Esophagus (tissue), 2 donors: ENCODE measurements around the gene SLC25A39. TPM values are rescaled to one million over a fixed set of nuclear protein-coding genes. Genes with fewer than 3 reads are reported as not detected.
A peak's percentile ranks its signal among the peaks of the same experiment; 100 is the strongest.

Experiments
- H3K27ac ChIP-seq, 2 donors: one replicate each; pipeline ENCODE4 v1.5.1; 2013; ENCODE audit warnings: low read depth in 2 of 2, mild to moderate bottlenecking in 2 of 2, inconsistent platforms in 1 of 2, low read length in 1 of 2, moderate library complexity in 1 of 2
- H3K27me3 ChIP-seq, 2 donors: one replicate each; pipeline ENCODE4 v1.6.1; 2013; ENCODE audit warnings: low read length in 2 of 2, control low read depth in 1 of 2, mild to moderate bottlenecking in 1 of 2; ENCODE audit not compliant: insufficient read depth in 2 of 2, control insufficient read depth in 1 of 2
- H3K36me3 ChIP-seq, 2 donors: one replicate each; pipeline ENCODE4 v1.6.1; 2013; ENCODE audit warnings: low read length in 1 of 2; ENCODE audit not compliant: control insufficient read depth in 2 of 2, insufficient read depth in 2 of 2
- H3K4me1 ChIP-seq, 2 donors: one replicate each; pipeline ENCODE4 v1.6.1; 2013; ENCODE audit warnings: low read length in 1 of 2; ENCODE audit not compliant: control insufficient read depth in 2 of 2, insufficient read depth in 2 of 2
- H3K4me3 ChIP-seq, 2 donors: one replicate each; pipeline ENCODE4 v1.5.1; 2013; ENCODE audit warnings: low read length in 2 of 2, mild to moderate bottlenecking in 2 of 2, low read depth in 1 of 2, moderate library complexity in 1 of 2
- H3K9me3 ChIP-seq, 2 donors: one replicate each; pipeline ENCODE4 v1.6.1; 2013; ENCODE audit warnings: mild to moderate bottlenecking in 2 of 2, low read depth in 1 of 2, low read length in 1 of 2, moderate library complexity in 1 of 2; ENCODE audit not compliant: control insufficient read depth in 2 of 2, insufficient read depth in 1 of 2
- WGBS, 2 donors: extraction: QIAGEN DNeasy Blood & Tissue Kit; methylation state at CpG; one replicate each; pipeline ENCODE4 v1.1.7; 2013; 5-methylcytosine and 5-hydroxymethylcytosine counted together
- polyA plus RNA-seq, 2 donors: library from polyadenylated mRNA; stranded (reverse); fragments of 200-250 nt; gene quantifications; one replicate each; pipeline ENCODE4 v1.2.3, GENCODE V29; 2013
- donor health status: healthy with polysubstance abuse.
- donor health status: Bipolar disorder and iron deficiency.

The SLC25A39 gene
- polyA plus RNA-seq, 2 donors: 132 to 138 TPM

DNA sequence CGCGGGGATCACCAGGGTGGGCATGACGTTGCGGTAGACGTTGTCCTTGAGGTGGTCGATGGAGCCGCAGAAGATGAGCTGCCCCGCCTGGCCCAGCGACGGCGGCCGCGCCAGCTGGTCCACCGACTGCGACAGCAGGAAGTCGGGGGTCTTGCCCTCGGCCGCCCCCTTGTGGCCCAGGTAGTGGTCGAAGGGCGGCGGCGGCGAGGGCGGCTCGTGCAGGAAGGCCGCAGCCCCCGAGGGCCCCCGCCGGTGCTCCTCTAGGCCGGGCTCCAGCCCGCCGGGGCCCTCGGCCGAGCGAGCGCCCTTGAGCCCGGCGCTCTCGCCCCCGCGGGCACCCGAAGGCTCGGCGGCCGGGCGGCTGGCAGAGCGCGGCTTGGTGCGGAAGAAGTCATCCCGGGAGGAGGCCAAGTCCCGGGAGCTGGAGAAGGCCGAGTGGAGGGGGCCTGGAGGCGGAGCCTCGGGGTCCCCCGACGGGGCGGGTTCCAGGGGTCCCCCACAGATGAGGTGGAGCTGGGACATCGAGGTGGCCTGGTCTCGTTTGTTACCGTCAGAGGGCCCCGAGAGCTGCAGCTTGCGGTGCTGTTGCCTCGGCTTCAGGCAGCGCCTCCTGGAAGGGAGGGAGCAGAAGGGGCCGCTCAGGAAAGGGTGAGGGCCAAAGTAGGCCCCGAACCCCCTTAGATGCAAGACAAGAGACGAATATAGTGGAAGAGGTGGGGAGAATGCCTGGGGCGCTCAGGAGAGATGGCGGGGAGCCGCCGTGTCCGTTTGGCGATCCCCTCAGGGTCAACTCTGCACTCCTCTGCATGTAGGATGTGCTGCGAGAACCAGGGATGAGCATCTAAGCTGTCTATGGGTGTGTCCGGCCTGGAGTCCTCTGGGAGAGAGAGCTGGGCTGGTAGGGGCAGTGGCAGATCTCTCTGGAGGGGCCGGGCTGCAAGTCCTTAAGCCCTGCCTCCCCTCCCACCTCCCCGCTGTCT is 30.2 kb upstream of the SLC25A39 start:
- peak overlapping the region; percentile 6 to 12 for H3K4me3 ChIP-seq
- no peaks in the 10 kb centered on the region for H3K9me3 ChIP-seq
- H3K4me1 ChIP-seq: peaks cover 0 to 2% of the 10 kb centered on the region in 2 donors
- H3K36me3 ChIP-seq: peaks cover 16 to 30% of the 10 kb centered on the region in 2 donors
- 44 to 55% methylated on average over 72 to 77 of the region's 77 CpGs for WGBS, 2 donors
- no peaks in the 10 kb centered on the region for H3K27me3 ChIP-seq
- no peak overlapping the region for H3K27ac ChIP-seq

DNA sequence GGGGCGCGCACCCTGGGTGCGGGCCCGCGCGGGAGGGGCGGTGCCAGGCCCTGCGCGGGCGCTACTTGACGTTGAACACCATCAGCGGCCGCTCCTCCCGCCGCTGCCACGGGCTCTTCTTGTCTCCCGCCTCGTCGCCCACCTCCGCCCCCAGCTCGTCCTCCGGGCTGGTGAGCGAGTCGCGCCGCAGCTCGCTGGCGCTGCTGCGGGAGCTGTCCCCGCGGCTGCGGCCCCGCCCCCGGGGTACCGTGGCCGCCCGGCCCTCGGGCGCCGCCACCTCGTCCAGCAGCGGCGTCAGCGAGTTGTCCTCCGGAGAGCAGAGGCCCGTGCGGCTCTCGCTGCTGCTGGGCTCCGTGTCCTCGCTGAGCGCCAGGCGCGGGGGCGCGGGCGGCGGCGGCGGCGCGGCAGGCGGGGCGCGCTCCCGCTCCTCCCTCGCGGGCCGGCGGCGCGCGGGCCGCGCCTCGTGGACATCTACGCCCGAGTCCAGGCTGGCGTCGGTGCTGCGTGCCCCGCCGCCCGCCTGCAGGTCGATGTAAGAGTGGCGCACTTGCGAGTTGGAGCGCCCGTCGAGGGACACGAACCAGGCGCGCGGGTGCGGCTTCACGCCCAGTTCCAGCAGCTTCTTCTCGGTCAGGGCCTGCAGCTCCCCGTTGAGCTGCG is 29.2 kb upstream of the SLC25A39 start:
- Histone ChIP-seq H3K4me1 (peaks cover 0 to 12% of the 10 kb centered on the region in 2 donors), H3K27me3 (no peaks in the 10 kb centered on the region), H3K9me3 (no peaks in the 10 kb centered on the region), H3K4me3 (peak overlapping the region; percentile 12 to 16), H3K36me3 (peaks cover 16 to 40% of the 10 kb centered on the region in 2 donors), H3K27ac (peak overlapping the region; percentile 30 to 43)
- WGBS, 2 donors: 35 to 37% methylated on average over 32 to 98 of the region's 98 CpGs

DNA sequence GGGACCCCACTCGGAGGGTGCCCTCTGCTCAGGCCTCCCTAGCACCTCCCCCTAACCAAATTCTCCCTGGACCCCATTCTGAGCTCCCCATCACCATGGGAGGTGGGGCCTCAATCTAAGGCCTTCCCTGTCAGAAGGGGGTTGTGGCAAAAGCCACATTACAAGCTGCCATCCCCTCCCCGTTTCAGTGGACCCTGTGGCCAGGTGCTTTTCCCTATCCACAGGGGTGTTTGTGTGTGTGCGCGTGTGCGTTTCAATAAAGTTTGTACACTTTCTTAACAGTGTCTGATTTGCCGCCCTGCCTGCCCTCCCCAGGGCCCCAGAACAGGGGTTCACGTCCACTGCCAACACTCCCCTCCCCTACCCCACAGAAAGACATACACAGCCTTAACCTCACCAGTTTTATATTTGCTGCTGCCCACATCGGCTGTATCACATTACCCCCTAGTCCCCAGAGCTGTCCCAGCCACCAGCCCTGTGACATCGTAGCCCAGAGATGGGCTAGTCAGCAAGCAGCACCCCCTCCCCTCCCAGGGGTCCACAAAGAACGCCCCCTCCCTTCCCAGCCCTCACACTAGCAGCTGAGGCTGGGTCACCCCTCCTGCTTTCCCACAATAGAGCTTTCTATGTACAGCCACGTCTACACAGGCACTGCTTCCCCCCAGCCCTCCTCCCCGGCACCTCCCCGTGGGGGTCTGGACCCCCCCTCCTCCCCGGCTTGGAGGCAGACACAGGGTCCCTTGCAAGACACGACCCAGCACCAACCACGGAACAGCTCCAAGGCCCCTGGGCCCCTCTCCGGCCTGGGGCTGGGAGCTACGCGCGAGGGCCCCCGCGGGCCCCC is 28.4 kb upstream of the SLC25A39 start:
- WGBS, 2 donors: 57 to 64% methylated on average over 15 to 22 of the region's 22 CpGs
- Histone ChIP-seq H3K4me1 (peaks cover 0 to 17% of the 10 kb centered on the region in 2 donors), H3K36me3 (peaks cover 16 to 40% of the 10 kb centered on the region in 2 donors), H3K27ac (peak overlapping the region in 1 of 2 donors; percentile 30), H3K4me3 (peak overlapping the region; percentile 12 to 16), H3K27me3 (no peaks in the 10 kb centered on the region), H3K9me3 (no peaks in the 10 kb centered on the region)

DNA sequence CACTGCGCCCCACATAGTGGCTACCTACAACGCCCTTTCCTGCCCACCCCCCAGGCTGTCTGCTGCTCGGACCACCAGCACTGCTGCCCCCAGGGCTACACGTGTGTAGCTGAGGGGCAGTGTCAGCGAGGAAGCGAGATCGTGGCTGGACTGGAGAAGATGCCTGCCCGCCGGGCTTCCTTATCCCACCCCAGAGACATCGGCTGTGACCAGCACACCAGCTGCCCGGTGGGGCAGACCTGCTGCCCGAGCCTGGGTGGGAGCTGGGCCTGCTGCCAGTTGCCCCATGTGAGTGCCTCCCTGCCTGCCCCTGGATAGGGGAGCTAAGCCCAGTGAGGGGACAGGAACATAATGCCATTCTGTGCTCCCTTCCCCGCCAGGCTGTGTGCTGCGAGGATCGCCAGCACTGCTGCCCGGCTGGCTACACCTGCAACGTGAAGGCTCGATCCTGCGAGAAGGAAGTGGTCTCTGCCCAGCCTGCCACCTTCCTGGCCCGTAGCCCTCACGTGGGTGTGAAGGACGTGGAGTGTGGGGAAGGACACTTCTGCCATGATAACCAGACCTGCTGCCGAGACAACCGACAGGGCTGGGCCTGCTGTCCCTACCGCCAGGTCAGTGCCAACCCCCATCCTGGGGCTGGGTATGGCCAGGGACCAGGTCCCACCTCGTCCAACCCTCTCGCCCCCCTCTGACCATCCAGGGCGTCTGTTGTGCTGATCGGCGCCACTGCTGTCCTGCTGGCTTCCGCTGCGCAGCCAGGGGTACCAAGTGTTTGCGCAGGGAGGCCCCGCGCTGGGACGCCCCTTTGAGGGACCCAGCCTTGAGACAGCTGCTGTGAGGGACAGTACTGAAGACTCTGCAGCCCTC is 27.6 kb upstream of the SLC25A39 start:
- H3K27me3 ChIP-seq: no peaks in the 10 kb centered on the region
- no peaks in the 10 kb centered on the region for H3K9me3 ChIP-seq
- no peak overlapping the region for H3K27ac ChIP-seq
- H3K4me1 ChIP-seq: peaks cover 0 to 17% of the 10 kb centered on the region in 2 donors
- 82 to 85% methylated on average over 36 of the region's 36 CpGs for WGBS, 2 donors
- no peak overlapping the region for H3K4me3 ChIP-seq
- peaks cover 16 to 40% of the 10 kb centered on the region in 2 donors for H3K36me3 ChIP-seq

DNA sequence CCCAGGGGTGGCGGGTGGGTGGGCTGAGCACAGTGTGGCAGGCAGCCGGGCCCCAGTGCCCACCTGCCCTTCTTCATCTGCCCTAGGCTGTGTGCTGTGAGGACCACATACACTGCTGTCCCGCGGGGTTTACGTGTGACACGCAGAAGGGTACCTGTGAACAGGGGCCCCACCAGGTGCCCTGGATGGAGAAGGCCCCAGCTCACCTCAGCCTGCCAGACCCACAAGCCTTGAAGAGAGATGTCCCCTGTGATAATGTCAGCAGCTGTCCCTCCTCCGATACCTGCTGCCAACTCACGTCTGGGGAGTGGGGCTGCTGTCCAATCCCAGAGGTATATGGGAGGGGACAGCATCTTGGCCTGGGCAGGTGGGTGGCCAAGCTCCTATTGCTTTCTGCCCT is 26.8 kb upstream of the SLC25A39 start:
- peaks cover 0 to 17% of the 10 kb centered on the region in 2 donors for H3K4me1 ChIP-seq
- no peak overlapping the region for H3K27ac ChIP-seq
- H3K27me3 ChIP-seq: no peaks in the 10 kb centered on the region
- no peak overlapping the region for H3K4me3 ChIP-seq
- peaks cover 16 to 40% of the 10 kb centered on the region in 2 donors for H3K36me3 ChIP-seq
- 89 to 93% methylated on average over 8 of the region's 8 CpGs for WGBS, 2 donors
- H3K9me3 ChIP-seq: no peaks in the 10 kb centered on the region

DNA sequence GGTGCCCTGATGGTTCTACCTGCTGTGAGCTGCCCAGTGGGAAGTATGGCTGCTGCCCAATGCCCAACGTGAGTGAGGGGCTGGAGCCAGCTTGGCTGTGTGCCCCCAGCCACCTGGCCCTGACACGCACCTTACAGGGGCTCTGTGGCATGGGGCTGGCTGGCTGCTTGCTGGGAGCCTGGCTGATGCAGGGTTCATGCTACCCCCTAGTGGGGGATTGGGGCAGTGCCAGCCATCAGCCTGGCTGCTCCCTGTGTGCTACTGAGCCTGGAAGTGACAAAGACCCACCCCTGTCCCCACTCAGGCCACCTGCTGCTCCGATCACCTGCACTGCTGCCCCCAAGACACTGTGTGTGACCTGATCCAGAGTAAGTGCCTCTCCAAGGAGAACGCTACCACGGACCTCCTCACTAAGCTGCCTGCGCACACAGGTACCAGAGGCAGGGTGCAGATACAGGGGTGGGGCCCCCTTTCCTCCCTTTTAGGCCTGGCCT is 26.2 kb upstream of the SLC25A39 start:
- WGBS, 2 donors: 62 to 71% methylated on average over 6 of the region's 6 CpGs
- H3K36me3 ChIP-seq: peaks cover 16 to 40% of the 10 kb centered on the region in 2 donors

DNA sequence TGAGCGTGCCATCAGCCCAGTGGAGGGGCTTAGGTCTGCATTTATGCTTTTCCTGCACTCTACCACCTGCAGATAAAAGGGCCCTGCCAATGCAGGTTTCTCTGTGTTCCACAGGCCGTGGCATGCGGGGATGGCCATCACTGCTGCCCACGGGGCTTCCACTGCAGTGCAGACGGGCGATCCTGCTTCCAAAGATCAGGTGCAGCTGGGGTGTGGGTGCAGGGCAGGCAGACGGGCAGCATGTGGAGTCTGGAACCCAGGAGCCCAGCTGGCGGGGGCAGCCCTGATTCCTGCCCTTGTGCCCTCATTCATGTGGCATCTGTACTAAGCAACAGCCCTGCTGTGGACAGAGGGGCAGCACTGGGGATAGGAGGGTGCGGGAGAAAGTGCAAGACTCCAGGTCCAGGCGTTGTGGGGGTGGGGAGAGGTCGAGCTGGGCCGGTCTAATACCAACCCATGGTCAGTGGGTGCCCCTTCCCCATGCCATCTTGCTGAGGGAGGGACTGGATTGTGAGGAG is 25.0 kb upstream of the SLC25A39 start:
- 86 to 87% methylated on average over 12 of the region's 12 CpGs for WGBS, 2 donors
- peaks cover 16 to 40% of the 10 kb centered on the region in 2 donors for H3K36me3 ChIP-seq
- no peak overlapping the region for H3K27ac ChIP-seq
- H3K9me3 ChIP-seq: no peaks in the 10 kb centered on the region
- peaks cover 0 to 26% of the 10 kb centered on the region in 2 donors for H3K4me1 ChIP-seq
- no peaks in the 10 kb centered on the region for H3K27me3 ChIP-seq
- no peak overlapping the region for H3K4me3 ChIP-seq

More for the DNA sequence above, 26.2 kb upstream of the SLC25A39 start:
- Histone ChIP-seq H3K9me3 (no peaks in the 10 kb centered on the region), H3K27ac (no peak overlapping the region), H3K4me1 (peaks cover 0 to 23% of the 10 kb centered on the region in 2 donors), H3K4me3 (no peak overlapping the region), H3K27me3 (no peaks in the 10 kb centered on the region)

DNA sequence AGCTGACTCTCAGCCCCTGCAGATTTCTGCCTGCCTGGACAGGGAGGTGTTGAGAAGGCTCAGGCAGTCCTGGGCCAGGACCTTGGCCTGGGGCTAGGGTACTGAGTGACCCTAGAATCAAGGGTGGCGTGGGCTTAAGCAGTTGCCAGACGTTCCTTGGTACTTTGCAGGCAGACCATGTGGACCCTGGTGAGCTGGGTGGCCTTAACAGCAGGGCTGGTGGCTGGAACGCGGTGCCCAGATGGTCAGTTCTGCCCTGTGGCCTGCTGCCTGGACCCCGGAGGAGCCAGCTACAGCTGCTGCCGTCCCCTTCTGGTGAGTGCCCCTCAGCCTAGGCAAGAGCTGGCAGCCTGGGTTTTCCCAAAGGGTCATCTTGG is 24.4 kb upstream of the SLC25A39 start:
- peaks cover 0 to 29% of the 10 kb centered on the region in 2 donors for H3K4me1 ChIP-seq

More for the DNA sequence above, 24.4 kb upstream of the SLC25A39 start:
- Histone ChIP-seq H3K36me3 (peaks cover 16 to 40% of the 10 kb centered on the region in 2 donors), H3K27me3 (no peaks in the 10 kb centered on the region), H3K27ac (peak overlapping the region; percentile 21 to 86), H3K4me3 (no peak overlapping the region), H3K9me3 (no peaks in the 10 kb centered on the region)
- WGBS, 2 donors: 65 to 81% methylated on average over 5 to 6 of the region's 6 CpGs
